Measurements from ENCODE around the gene RIPOR2.
"Not testable (repeated sequence)": the region's sequence is repeated elsewhere in the genome, so short reads cannot be mapped to it uniquely, and the experiment has no call there.

The RIPOR2 gene

DNA sequence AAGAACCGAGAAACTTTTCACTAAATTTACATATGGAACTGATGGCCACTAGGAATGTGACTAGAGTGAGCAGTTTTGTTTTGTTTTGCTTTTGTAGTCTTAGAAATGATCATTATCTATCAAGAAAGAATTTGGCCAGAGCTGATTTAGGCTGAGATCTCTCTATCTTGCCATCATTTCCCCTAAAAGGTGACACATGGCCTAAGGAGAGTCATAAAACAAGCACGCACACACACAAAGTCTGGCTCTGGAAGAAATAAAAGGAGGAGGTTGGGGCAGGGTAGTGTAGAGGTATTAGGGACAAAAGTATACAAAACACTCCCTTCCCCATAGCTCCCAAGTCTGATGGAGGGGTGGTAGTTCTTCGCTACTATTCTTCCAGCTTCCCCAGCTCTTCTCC, 56.4 kb downstream of the RIPOR2 start:
- H3K9me3 Mint-ChIP-seq: peaks cover 5 to 8% of the 10 kb centered on the region in 2 donors
- H3K27me3 Mint-ChIP-seq: no peaks in the 10 kb centered on the region
- DNase-seq (no peak), ATAC-seq (replicated peaks) (no peak)
- H3K4me3 Mint-ChIP-seq: no peak overlapping the region
- peaks cover 44 to 70% of the 10 kb centered on the region in 2 donors for H3K4me1 Mint-ChIP-seq
- peak overlapping the region; percentile 82 for H3K27ac Mint-ChIP-seq
- H3K36me3 Mint-ChIP-seq: peaks cover 23 to 55% of the 10 kb centered on the region in 2 donors

DNA sequence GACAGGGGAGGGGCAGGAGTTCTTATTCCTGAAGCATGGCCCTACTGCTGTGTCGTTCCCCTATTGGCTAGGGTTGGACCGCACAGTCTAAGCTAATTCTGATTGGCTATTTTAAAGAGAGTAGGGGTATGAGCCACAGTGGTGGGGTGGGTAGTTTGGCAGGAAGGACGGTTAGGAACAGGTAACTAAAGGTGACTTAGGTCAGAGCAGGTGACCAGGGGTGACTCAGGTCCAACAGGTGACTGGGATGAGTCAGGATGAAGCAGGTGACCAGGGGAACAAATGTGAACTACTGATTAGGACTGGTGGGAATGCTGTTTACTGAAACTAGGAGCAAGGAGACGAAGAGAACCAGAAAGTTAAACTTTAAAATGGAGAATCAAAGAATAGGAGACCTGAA, 58.0 kb downstream of the RIPOR2 start:
- not testable (repeated sequence) for H3K27me3 Mint-ChIP-seq; ATAC-seq (replicated peaks); H3K9me3 Mint-ChIP-seq; DNase-seq; H3K4me3 Mint-ChIP-seq
- peaks cover 27 to 63% of the 10 kb centered on the region in 2 donors for H3K36me3 Mint-ChIP-seq
- H3K4me1 Mint-ChIP-seq: peaks cover 37 to 60% of the 10 kb centered on the region in 2 donors
- peak overlapping the region; percentile 72 for H3K27ac Mint-ChIP-seq

DNA sequence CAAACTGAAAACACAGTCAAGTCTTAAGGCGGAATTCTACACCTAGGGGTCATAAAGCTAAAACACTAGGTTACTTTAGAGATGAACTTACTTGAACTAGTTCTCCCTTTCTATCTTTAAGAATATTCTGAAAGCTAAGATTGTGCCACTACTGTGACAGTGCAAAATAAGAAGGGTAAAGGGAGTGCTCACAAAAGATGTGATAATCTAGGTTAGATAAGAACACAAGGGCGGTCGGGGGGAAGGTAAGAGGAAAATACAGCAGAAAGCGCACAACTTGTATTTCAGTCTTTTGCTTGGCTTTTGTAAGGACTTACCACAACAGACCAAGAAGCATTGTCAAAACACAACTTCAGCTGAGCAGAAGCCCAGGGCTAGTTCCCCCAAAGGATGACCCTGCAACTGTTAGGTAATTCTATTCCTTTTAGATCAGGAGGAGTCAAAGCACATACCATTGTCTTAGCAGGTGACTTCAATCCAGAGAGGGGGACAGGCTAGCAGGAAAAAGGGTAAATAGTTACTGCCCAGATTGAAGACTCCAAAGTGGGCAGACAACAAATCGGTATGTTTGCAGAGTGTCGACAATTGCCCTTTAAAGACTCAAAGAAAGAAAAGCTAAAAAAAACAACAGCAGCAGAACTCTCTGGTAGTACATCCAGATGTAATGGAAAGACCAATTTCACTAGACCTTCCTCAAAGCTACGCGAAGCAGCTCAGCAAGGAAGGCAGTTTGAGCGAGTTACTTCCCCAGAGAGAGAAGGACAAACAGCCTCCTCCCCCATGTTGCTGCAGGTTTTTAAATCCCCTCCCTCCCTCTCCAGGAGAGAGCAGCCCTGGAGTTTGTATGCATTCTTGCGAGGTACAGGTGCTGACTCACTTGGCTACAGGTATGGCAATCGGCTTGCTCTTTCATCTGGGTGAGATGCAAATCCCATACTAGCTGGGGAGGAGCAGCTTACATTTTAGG, 59.0 kb downstream of the RIPOR2 start:
- Mint-ChIP-seq H3K27ac (peak overlapping the region; percentile 81), H3K27me3 (no peaks in the 10 kb centered on the region), H3K4me1 (peaks cover 32 to 50% of the 10 kb centered on the region in 2 donors), H3K4me3 (no peak overlapping the region), H3K36me3 (peaks cover 27 to 61% of the 10 kb centered on the region in 2 donors), H3K9me3 (peaks cover 5 to 8% of the 10 kb centered on the region in 2 donors)
- DNase-seq (no peak), ATAC-seq (replicated peaks) (no peak)

DNA sequence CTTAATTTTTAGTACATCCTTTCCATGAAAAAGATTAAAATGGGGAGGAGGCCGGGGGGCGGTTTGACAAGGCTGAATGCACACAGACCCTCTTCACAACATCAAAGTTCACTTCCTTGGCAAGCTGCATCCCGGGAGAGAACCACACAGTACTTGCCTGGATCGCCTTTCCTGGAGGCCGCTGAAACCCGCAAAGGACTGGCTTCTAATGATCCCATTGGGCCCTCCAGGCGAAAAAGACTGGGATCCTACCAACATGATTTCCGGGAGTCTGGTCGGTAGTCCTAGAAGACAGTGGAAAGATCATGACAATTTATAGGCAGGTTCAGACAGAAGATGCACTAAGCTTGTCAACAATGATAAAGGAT, 60.2 kb downstream of the RIPOR2 start:
- Mint-ChIP-seq H3K36me3 (peaks cover 25 to 55% of the 10 kb centered on the region in 2 donors), H3K27ac (peak overlapping the region; percentile 75), H3K4me1 (peaks cover 25 to 41% of the 10 kb centered on the region in 2 donors), H3K9me3 (peaks cover 5 to 8% of the 10 kb centered on the region in 2 donors), H3K4me3 (no peak overlapping the region), H3K27me3 (no peaks in the 10 kb centered on the region)
- ATAC-seq (replicated peaks): no peak
- no peak for DNase-seq

DNA sequence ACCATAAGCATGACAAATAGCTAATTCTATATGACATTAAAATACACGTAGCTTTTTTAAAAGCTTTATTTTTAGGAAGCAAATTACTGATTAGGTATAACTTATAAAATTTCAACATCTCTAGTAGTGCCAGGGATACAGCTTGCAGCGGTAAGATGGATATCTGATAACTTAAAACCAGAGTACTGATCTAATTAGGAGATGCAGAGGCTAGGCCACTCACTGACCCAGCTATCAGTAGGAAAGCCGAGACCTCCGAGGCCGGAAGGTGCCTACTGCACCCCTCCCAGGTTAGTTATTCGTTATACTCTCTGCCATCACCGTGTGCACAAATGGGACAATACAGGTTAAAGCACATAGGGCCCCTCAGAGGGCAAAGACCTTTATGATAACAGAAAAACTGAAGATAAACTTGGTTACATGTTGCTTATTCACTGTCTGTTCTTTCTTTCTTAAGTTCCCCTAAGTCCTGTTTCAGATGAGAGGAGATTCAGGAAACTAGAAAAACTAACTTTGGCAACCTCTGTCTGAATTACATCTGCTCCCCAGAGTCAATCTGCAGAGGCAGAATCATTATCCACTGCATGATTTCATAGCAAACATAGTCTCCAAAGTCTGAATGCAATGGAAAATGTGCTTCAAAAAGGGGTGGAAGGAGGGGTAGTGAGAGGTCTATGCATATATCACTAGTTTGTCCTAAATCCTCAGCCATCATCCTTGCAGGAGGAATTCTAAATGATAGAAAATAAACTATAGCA, 60.8 kb downstream of the RIPOR2 start:
- DNase-seq: no peak
- Mint-ChIP-seq H3K27ac (peak overlapping the region; percentile 75), H3K27me3 (no peaks in the 10 kb centered on the region), H3K4me1 (peaks cover 22 to 38% of the 10 kb centered on the region in 2 donors), H3K9me3 (peaks cover 5 to 8% of the 10 kb centered on the region in 2 donors), H3K4me3 (no peak overlapping the region), H3K36me3 (peaks cover 25 to 55% of the 10 kb centered on the region in 2 donors)
- no peak for ATAC-seq (replicated peaks)

DNA sequence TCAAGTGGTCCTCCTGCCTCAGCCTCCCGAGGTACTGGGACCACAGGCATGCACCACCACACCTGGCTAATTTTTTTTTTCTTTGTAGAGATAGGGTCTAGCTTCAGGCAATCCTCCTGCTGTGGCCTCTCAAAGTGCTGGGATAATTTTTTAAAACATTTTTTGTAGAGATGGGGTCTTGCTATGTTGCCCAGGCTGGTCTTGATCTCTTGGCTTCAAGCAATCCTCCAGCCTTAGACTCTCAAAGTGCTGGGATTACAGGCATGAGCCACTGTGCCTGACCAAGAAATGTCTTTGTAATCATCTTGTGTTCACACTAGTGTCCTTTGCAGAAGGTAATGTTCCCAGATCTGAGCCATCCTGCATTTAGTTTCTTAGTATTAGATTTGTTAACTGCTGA, 61.6 kb downstream of the RIPOR2 start:
- peaks cover 27 to 48% of the 10 kb centered on the region in 2 donors for H3K36me3 Mint-ChIP-seq

DNA sequence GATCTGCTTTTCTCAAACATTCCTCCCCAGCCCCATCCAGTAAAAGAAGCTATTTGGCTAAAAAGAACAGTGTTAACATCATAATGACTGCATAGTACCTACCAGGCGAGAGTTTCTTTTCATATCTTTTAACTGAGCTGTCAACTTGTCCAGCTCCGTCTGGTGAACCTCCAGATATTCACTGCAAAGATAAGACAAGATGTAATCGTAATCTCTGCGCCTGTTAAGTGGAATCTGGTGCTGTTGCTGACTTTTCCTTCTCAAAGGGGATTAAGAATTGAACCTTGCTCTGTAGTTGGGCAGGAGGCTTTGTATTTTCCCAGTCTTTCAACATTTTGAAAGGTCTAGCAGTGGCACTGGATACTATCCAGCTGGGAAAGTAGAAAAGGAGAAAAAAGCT, 63.0 kb downstream of the RIPOR2 start:
- H3K4me1 Mint-ChIP-seq: peaks cover 17 to 37% of the 10 kb centered on the region in 2 donors
- ATAC-seq (replicated peaks) (no peak), DNase-seq (no peak)
- H3K27ac Mint-ChIP-seq: no peak overlapping the region
- no peak overlapping the region for H3K4me3 Mint-ChIP-seq
- no peaks in the 10 kb centered on the region for H3K27me3 Mint-ChIP-seq
- H3K9me3 Mint-ChIP-seq: peaks cover 3 to 6% of the 10 kb centered on the region in 2 donors
- H3K36me3 Mint-ChIP-seq: peaks cover 32 to 52% of the 10 kb centered on the region in 2 donors

More for the DNA sequence above, 61.6 kb downstream of the RIPOR2 start:
- Mint-ChIP-seq H3K4me1 (peaks cover 16 to 29% of the 10 kb centered on the region in 2 donors), H3K9me3 (peaks cover 5 to 8% of the 10 kb centered on the region in 2 donors), H3K27me3 (no peaks in the 10 kb centered on the region), H3K27ac (peak overlapping the region; percentile 65), H3K4me3 (no peak overlapping the region)
- no peak for DNase-seq
- no peak for ATAC-seq (replicated peaks)

DNA sequence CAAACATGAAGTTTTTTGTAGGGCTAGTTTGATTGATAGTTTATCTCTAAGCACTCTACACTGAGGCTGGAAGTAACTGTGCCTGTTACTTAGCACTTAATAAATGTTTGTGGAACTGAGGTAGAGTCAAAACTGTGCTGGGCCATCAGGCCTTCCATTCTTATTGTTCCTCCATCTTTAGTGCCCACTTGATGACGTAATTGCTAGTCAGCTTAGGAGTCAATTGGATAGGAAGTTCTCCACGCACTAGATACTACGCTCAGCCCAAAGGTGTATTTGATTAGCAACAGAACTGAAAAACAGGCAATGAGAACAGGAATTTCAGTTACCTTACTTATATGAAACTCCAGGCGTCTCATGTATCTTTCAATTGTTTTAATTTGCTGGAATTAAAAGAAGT, 67.0 kb downstream of the RIPOR2 start:
- Mint-ChIP-seq H3K9me3 (peaks cover 0 to 2% of the 10 kb centered on the region in 2 donors), H3K4me3 (no peak overlapping the region), H3K27ac (peak overlapping the region; percentile 22), H3K4me1 (peaks cover 12 to 35% of the 10 kb centered on the region in 2 donors), H3K27me3 (no peaks in the 10 kb centered on the region), H3K36me3 (peaks cover 22 to 32% of the 10 kb centered on the region in 2 donors)
- no peak for DNase-seq
- no peak for ATAC-seq (replicated peaks)

DNA sequence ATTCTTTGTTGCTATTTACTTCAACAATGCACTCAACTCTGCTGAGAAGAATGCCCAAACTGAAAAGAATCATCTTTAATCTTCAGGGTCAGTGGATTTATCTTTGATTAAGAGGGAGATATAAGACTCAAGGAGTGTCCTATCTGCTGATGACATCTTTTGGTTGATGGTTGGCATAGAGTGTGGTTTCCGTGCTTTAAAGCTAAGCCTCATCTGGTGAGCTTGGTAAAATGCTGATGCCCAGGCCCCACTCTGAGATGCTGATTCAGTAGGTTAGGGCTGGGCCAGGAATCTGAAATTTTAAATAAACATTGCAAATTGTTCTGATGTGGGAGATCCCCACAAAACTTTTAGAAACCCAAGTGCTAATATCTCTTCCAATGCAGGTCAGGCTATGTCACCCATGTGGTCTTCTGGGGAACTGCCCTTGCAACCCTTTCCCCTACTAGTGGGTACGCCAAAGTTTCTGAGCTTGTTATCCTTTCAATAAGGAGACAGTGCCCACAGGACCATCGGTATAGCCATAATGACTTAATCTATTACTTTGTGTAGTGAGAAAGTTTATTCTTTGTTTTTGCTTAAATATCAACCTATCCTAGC, 68.6 kb downstream of the RIPOR2 start:
- peak overlapping the region; percentile 78 for H3K27ac Mint-ChIP-seq
- H3K4me3 Mint-ChIP-seq: no peak overlapping the region
- no peaks in the 10 kb centered on the region for H3K27me3 Mint-ChIP-seq
- ATAC-seq (replicated peaks): peak; percentile 27 to 46
- peaks cover 0 to 2% of the 10 kb centered on the region in 2 donors for H3K9me3 Mint-ChIP-seq
- no peak for DNase-seq
- peaks cover 18 to 27% of the 10 kb centered on the region in 2 donors for H3K36me3 Mint-ChIP-seq
- H3K4me1 Mint-ChIP-seq: peaks cover 18 to 43% of the 10 kb centered on the region in 2 donors

DNA sequence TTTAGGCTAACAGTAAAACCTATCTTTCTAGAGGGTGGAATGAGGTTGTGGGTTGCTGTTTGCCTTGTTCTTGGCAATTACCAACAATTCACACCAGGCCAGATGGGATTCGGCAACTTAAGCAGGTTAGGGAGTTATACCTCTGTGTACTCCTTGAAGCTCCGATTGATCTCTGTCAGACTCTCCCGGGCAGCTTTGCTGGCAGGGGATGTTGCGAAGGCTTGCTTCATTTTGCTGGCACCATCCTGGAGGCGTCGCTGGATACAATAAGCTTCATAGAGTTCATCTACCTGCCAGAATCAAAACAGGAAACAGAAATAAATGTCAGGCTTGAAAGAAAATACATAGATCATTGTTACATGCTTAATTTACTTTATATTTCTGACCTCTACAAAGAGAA, 70.6 kb downstream of the RIPOR2 start:
- Mint-ChIP-seq H3K27ac (peak overlapping the region; percentile 51), H3K4me3 (no peak overlapping the region), H3K36me3 (peaks cover 24 to 38% of the 10 kb centered on the region in 2 donors), H3K4me1 (peaks cover 29 to 60% of the 10 kb centered on the region in 2 donors), H3K9me3 (peaks cover 0 to 2% of the 10 kb centered on the region in 2 donors), H3K27me3 (no peaks in the 10 kb centered on the region)
- no peak for DNase-seq
- no peak for ATAC-seq (replicated peaks)

DNA sequence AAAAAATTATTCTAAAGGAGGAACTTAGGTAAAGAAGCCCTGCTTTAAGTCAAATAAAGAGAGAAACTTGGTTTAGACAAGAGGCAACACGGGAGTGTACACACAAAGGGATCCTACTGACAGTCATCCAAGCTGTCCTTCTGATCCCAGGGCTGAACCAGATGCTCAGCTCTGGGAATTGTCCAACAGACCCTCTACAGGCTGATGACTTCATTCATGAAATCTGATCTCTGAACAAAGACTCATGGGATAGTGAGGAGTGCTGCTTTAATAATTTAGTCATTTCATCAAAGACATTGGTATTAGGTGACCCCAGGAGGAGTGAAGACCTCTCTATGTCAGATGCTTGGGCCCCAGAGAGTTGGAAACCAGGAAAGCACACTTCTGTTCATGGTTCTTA, 71.4 kb downstream of the RIPOR2 start:
- ATAC-seq (replicated peaks) (no peak), DNase-seq (no peak)
- H3K4me3 Mint-ChIP-seq: no peak overlapping the region
- H3K36me3 Mint-ChIP-seq: peaks cover 28 to 43% of the 10 kb centered on the region in 2 donors
- H3K27me3 Mint-ChIP-seq: no peaks in the 10 kb centered on the region
- peaks cover 0 to 2% of the 10 kb centered on the region in 2 donors for H3K9me3 Mint-ChIP-seq
- peak overlapping the region; percentile 53 for H3K27ac Mint-ChIP-seq
- H3K4me1 Mint-ChIP-seq: peaks cover 36 to 68% of the 10 kb centered on the region in 2 donors

DNA sequence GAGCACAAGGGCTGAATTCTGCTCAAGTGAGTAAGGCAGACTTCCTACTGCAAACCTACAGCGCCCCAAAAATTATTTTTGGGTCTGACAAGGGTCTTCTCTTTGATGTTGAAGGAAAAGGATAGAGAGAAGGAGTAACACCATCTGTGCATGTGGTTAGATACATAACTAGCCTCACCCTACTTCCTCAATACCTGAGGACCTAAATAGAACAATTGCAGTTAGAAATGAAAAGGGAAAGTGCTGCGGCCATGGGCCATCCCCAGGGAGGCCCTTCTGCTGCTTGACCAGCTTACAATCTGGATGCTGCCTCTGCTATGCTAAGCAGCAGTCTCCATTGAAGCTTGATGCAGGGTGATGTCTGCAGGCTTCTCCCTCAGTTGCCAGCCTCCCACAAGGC, 73.8 kb downstream of the RIPOR2 start:
- peak overlapping the region; percentile 3 for H3K27ac Mint-ChIP-seq
- peaks cover 34 to 39% of the 10 kb centered on the region in 2 donors for H3K36me3 Mint-ChIP-seq
- no peaks in the 10 kb centered on the region for H3K9me3 Mint-ChIP-seq
- ATAC-seq (replicated peaks) (peak; percentile 68 to 73), DNase-seq (peak; percentile 35)
- H3K27me3 Mint-ChIP-seq: no peaks in the 10 kb centered on the region
- peaks cover 52 to 77% of the 10 kb centered on the region in 2 donors for H3K4me1 Mint-ChIP-seq
- H3K4me3 Mint-ChIP-seq: peak overlapping the region in 1 of 2 donors; percentile 41

DNA sequence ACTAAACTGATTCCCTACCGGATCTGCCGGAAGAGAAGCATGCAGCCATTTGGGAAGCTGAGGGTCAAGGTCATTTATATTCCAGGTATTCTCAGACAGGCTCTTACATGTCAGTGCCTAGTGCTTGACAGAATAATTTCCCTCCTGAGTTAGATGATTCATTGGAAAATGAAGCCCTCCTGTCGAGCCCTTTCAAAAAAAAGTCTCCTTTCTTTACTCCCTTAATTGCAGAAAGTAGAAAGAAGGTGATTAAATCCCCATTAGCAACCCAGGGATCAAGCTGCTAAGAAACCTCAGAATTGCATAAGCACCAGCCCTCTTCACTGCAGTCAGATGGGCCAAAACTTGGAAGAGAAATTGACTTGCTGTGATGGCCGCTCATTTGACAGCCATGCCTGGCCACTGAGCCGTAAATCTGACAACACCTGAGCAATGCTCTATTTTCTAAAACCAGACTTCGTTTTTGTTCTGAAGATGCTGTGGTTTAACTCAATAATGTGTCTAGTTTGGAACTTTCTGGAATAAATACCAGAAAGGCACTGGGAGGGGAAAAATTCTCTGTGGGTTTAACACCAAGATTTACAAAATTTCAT, 76.1 kb downstream of the RIPOR2 start:
- peak overlapping the region; percentile 73 for H3K27ac Mint-ChIP-seq
- peaks cover 31 to 34% of the 10 kb centered on the region in 2 donors for H3K36me3 Mint-ChIP-seq
- H3K4me3 Mint-ChIP-seq: no peak overlapping the region
- no peak for DNase-seq
- ATAC-seq (replicated peaks): no peak
- no peaks in the 10 kb centered on the region for H3K27me3 Mint-ChIP-seq
- H3K4me1 Mint-ChIP-seq: peaks cover 53 to 83% of the 10 kb centered on the region in 2 donors
- no peaks in the 10 kb centered on the region for H3K9me3 Mint-ChIP-seq
